HG03064 (cell line): Measurements from ENCODE around the gene PRR5L.
A peak's percentile ranks its signal among the peaks of the same experiment; 100 is the strongest.

Experiments
- ATAC-seq: cut with Tn5 transposase; IDR thresholded peaks from one replicate; pipeline ENCODE4 v1.9.1; 2021; ENCODE audit warnings: low read depth; ENCODE audit not compliant: unreplicated experiment

Gene PRR5L

GRCh38 chr11:36278531-36279282, 17.4 kb upstream of the PRR5L start:
- ATAC-seq = no peak

- ATAC-seq = no peak
Measured at GRCh38 chr11:36280531-36280930, 15.6 kb upstream of the PRR5L start.

DNA sequence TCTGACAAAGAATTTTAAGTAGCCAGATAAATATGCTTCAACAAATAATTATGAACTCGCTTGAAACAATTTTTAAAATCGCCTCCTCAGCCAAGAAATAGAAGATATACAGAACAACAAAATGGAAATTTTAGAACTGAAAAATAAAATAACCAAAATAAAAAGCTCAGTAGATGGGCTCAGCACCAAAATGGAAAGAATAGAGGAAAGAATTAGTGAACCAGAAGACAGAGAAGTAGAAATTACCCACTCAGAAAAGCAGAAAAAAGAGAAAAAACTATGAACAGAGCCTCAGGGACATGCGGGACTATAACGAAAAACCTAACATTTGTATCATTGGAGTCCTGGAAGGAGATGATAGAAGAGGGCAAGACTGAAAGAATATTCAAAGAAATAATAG, 14.2 kb upstream of the PRR5L start:
- ATAC-seq = no peak

DNA sequence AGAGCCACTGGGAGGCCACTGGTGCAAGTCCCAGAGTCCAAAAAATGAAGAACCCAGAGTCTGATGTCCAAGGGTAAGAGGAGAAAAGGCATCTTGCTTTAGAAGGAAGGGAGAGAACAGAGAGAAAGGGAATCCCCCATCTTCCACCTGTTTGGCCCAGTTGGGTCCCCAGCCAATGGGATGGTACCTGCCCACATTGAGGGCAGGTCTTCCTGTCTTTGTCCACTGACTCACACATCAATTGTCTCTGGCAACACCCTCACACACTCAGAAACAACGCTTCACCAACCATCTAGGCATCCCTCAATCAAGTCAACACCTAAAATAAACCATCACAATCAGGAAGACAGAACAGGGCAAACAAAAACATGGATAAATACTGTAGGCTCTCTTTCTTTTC, 13.2 kb upstream of the PRR5L start:
- no peak for ATAC-seq

DNA sequence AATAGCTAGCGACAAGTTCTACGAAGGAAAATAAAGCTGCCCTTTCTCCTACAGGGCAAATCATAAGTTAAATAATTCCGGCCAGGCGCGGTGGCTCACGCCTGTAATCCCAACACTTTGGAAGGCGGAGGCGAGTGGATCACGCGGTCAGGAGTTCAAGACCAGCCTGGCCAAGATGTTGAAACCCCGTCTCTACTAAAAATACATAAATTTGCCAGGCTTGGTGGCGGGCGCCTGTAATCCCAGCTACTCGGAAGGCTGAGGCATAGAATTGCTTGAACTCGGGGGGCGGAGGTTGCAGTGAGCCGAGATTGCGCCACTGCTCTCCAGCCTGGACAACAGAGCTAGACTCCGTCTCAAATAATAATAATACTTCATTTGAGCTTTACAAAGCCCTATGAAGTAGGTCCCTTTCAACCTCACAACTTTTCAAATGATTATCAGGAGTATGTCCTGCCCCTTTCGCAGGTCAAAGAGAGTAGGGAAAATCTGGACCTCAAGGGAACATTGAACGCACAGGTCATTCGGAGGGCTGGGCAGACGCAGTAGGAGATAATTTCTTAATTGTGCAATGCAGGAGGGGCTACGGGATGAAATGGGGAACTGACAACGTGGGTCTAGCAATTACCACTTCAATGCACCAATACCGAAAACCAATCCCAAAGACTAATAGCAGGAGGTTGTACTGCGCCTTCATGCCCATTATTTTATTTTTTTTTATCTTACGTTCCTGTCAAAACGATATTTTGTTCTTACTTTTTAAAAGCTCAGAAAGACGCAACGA, 7.5 kb upstream of the PRR5L start:
- ATAC-seq = no peak

- peak; percentile 100 for ATAC-seq
Measured at GRCh38 chr11:36289226-36289852, 6.7 kb upstream of the PRR5L start, which contains the start of gene COMMD9. TSS of gene COMMD9 (minus strand) at chr11:36289424. CDS start at chr11:36289412, 12 bp downstream.

DNA sequence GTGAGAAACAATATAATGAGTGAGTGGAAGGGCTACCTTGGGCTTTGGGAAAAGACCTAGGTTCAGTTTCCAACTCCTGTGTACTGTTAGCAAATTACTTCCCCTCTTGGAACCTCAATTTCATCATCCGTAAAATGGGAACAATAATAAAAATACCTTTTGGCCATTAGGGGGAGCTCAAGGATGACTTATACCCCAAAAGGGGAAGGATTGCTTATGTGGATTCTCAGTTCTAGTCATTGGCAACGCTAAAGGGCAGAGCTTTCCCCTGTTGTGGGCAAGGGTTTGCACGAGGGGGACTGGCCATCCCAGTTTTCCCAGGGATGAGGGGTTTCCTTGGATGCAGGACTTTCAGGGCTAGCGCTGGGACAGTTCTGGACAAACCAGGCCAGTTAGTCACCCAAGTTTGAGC, 3.8 kb upstream of the PRR5L start:
- ATAC-seq = no peak

- ATAC-seq = no peak
Measured at GRCh38 chr11:36296884-36297543, 926 bp downstream of the PRR5L start.

DNA sequence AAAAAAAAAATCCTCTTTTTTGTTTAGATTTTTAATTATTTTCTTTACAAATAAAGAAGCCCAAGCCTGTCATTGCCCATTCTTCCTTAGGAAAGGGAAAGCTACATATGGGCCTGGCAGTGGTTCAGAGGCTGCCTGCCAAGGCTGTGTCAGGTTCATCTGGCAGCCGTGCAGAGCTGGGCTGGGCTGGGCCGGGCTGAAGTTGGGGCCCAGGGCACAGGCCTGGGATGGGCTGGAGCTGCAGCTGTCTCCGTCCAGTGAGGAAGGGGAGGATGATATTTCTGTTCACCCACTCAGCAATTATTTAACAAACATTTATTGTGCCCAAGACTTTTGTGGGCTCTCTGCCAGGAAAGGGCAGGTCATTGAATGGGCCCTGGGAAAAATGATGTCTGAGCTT, 4.6 kb downstream of the PRR5L start:
- ATAC-seq = no peak

DNA sequence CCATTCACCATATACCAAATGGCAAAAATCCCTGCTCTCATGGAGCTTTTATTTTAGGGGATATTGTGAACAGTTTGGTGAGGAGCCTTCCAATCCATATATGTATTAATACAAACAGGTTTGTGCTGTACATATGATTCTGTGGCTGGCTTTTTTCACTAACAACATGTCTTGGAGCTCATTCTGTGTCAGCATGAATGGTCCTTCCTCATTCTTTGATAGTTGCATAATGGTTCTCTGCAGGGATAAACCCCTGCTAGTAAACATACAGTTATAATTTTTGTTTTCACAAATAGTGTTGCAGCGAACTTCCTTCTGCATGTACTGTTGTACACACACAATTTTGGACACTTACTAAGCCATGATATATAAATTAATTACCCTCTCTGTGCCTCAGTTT, 8.3 kb downstream of the PRR5L start:
- no peak for ATAC-seq

DNA sequence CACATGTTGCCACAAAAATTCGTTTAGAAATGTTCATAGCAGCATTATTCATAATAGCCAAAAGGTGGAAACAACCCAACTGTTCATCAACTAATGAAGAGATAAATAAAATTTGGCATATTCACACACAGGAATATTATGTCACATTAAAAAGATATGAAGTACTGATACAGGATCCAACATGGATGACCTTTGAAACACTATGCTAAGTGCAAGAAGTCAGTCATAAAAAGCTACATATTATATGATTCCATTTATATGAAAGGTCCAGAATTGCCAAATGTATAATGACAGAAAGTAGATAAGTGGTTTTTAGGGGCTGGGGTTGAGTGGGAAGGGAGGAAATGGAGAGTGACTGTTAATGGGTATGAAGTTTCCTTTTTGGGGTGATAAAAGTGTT, 9.0 kb downstream of the PRR5L start:
- ATAC-seq = no peak

GRCh38 chr11:36306888-36307287, 10.8 kb downstream of the PRR5L start:
- no peak for ATAC-seq

- ATAC-seq = no peak
Measured at GRCh38 chr11:36308577-36308976, 12.5 kb downstream of the PRR5L start.

GRCh38 chr11:36309779-36310178, 13.7 kb downstream of the PRR5L start:
- ATAC-seq = no peak

- no peak for ATAC-seq
Measured at GRCh38 chr11:36311926-36312595, 16.0 kb downstream of the PRR5L start.

DNA sequence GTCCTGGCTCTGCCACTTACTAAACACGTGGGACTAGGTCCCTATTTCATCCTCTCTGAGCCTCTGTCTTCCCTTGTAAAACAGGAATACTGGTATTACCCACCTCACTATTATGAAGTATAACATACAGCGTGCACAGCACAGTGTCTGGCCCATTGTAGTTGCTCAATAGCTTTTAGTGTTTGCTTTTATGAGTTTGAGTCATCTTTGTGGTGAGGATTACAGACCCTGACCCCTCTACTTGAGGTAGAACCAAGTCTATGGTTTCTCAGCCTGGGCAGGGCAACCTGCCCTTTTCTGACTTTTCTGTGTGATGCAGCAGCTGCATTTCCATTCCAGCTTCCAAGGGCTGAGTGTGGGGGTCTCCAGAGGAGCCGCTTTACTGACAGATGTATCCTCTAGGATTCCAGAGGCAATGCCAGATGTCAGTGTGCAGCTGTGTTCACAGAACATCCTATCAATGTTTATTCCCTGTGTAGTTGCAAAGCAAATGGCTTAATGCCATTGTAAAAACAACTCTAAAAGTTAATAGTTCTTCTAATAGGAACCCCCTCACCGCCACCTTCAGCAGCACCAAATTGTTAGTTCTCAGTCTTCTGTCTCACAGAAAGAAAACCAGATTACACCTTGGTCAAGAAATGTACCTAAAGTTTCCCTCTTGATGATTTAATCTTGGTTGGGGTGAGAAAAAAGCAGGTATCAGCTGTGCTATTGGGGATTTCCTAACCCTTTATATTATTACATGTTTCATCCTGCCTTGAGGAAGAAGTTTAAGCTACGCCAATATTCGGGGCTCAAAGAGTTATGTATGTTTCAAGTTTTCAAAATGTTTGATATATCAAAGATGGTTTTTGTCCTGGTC, 16.8 kb downstream of the PRR5L start:
- ATAC-seq = no peak

- no peak for ATAC-seq
Measured at GRCh38 chr11:36313750-36314433, 17.8 kb downstream of the PRR5L start.

- ATAC-seq = no peak
Measured at GRCh38 chr11:36314434-36314767, 18.3 kb downstream of the PRR5L start.

DNA sequence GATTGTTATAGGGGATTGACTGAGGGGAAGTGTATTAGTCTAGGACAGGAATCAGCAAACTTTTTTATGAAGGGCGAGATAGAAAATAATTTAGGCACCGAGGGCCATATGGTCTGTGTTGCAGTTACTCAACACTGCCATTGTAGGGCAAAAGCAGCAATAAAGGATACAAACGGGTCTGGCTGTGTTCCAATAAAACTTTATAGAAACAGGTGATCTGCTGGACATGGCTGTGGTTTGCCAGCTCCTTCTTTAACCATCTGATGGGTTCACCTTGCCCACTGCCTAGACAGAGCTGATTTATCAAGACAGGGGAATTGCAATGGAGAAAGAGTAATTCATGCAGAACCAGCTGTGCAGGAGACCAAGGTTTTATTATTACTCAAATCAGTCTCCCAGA, 20.0 kb downstream of the PRR5L start:
- no peak for ATAC-seq
